HG03342 (cell line): ENCODE results near the gene AMOTL2.

Source experiments
- ATAC-seq: cut with Tn5 transposase; IDR thresholded peaks from one replicate; pipeline ENCODE4 v1.9.1; 2021; ENCODE audit warnings: mild to moderate bottlenecking, moderate library complexity; ENCODE audit not compliant: unreplicated experiment

Gene AMOTL2

GRCh38 chr3:134336587-134336986, 37.7 kb downstream of the AMOTL2 start:
- no peak for ATAC-seq

DNA sequence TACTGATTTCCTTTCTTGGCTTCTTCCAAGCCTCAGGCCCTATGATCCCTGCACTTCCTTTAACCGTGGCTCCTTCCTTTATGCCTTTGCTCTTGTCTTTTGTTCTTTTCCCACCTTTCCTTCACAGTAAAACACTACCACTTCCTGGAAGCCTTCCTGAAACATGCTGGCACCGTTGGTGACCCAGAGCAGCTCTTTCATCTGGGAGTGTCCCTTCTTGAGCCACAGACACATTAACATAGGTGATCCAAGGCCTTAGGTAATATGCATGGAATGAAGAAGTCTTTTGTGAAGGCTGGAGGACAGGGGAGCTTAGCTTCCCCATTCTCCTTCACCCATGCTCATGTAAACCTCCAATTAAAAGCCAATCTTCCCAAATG, 39.4 kb downstream of the AMOTL2 start:
- ATAC-seq = no peak

GRCh38 chr3:134334231-134334900, 39.9 kb downstream of the AMOTL2 start:
- ATAC-seq = no peak

DNA sequence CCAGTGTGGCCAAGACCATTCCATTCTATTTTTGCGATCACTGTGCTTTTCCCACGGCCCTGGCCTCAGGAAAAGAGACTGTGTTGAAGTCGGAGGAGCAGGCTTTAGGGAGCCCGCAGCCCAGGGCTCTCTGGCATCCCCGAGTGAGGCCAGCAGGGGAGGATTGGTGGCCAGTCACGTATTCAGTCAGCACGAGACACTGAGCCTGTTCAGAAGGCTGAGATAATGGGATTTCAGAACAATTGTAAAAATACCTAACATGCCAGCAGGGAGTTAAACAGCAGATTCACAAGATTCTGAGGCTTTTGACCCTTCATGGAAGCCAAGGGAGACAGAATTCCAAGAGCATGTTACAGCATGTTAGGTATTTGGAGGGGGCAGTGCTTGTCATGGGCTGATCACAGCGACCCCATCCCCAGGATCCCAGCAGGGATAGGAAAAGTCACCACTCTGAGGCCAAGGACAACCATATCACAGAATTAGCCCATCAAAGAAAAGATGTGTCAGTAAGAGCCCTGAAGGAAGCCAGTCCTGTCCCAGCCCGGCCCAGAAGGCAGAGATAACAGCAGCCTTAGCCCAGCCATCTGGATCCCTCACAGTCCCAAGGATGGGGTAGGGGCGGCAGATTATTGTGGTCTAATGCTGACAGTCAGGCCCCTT, 40.6 kb downstream of the AMOTL2 start:
- no peak for ATAC-seq

- no peak for ATAC-seq
Observed at GRCh38 chr3:134332344-134332743, 41.9 kb downstream of the AMOTL2 start.

DNA sequence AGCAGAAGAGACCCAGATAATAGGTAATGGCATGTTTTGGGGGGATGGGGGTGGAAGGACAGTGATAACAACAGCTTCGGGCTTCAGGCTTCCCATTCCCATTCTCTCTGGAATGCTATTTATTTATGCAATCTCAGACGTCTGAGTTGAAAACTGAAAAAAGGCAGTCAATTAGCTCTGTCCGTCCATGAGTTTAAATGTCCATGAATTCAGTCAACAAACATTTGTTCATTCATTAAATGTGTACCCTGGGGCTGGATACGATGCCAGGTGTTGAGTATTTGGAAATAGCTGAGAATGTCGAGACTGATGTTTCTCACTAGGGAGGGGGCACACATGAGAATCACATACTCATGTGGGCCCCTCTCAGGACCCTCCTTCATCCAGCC, 42.4 kb downstream of the AMOTL2 start:
- ATAC-seq = no peak

GRCh38 chr3:134330883-134331810, 43.1 kb downstream of the AMOTL2 start:
- ATAC-seq = no peak

DNA sequence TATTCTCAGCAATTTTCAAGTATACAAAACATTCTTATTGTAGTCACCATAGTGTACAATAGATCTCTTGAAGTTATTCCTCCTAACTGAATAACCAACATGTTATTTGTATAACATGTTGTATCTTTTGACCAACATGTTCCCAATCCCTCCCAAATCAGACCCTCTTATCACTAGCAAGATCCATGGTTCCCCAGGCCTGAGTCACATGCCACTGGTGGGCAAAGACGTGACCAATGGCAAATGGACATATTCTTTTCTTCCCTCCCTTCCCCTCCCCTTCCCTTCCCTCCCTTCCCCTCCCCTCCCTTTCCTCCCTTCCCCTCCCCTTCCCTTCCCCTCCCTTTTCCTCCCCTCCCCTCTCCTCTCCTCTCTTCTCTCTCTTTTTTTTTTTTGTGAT, 45.4 kb downstream of the AMOTL2 start:
- no peak for ATAC-seq

- no peak for ATAC-seq
Observed at GRCh38 chr3:134328147-134328591, 46.1 kb downstream of the AMOTL2 start.

DNA sequence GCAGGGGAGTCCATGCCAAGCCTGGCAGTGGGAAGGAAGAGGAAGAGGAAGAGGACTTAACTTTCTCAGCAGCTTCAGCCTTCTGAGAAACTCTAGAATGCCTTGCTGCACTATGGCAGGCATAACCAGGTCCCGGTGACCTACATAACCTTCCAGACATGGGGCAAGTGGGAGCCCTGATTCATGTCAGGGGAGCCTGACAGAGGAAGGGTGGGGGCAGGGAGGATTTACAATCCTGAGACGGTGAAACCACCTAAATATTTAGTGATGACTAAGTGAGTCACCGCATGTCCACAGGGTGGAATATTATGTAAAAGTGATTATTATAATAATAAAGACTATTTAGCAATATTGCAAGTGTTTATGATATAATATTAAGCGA, 46.7 kb downstream of the AMOTL2 start:
- no peak for ATAC-seq

GRCh38 chr3:134326760-134327593, 47.3 kb downstream of the AMOTL2 start:
- no peak for ATAC-seq

DNA sequence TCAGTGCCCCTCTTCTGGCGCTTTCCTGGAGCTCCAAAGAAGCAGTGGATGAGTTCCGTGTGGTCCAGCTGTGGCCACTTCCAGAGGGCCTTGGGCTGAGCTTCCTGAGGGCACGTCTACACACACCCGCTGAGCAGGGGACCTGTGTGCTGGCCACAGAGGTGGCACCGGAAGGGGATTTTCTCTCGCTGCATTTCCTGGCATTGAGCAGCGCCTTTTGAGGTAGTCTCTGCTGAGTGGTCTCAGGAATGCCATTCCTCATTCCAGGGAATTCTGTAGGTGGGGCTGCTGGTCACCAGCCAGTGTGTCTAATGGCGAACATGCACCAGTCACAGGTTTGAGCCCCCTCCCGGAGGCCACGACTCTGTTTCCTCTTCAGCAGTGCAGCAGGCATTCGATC, 48.1 kb downstream of the AMOTL2 start:
- no peak for ATAC-seq

DNA sequence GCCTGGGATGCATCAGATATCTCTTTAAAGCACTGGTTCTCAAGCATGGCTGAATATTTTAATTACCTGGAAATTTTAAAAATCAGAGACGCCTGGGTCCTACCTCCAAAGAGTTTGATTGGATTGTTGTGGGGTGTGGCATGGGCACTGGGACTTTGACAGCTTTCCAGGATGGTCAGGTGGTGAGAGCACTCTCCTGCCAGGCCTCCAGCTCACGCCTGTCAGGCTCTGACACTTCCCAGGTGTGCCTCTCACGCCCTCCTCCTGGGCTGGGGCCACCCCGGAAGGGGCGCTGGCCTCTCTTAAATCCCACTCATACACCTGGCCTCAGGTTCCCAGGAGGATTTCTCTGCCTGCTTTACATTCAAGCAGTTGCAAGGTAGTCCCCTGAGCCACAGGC, 48.5 kb downstream of the AMOTL2 start:
- no peak for ATAC-seq

DNA sequence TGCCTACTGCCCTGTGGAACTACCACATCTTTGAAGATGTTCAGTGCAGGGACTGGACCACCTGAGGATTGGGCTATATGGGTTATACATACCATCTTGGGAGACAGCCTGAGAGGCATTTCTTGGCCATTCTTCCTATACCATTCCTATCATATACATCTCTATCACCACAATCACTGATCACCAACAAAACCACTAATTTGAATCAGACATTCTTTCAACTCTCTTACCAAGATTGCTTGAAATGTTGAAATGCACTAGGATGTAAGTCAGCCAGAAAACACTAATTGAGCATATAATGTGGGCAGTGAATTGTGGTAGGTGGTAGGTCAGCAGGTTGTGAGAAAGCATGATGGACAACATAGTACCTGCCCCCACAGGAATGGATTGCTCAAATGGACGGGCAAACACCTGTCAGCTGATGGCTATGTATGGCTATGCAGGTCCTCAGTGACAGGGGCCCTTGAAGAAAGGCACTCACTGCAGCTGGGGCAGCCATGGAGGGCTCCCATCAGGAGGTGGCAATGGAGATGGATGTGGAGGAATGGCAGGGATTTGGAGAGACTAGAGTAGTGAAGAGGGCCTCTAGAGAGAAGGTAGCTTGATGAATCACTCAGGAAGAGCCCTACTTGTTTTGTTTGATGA, 49.1 kb downstream of the AMOTL2 start:
- no peak for ATAC-seq

GRCh38 chr3:134323966-134324962, 50.0 kb downstream of the AMOTL2 start:
- no peak for ATAC-seq

GRCh38 chr3:134322286-134322685, 52.0 kb downstream of the AMOTL2 start:
- no peak for ATAC-seq

DNA sequence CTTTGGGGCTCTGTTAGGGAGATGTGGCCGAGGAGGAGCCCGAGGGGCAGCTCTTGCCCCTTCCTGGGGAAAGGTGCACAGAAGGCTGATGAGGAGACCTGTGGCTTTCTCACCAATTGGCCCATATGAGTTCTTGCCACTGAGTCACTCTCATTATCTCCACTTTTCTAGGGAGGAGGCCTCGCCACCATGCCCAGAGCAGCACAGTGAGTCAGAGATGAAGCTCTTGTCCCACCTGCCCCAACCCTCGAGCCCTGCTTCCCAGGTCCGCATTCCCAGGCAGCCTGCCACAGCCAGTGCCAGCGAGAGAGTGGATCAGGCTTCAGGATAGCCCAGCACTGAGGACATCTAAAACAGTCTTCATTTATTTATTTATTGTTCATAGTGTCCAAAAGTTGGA, 53.5 kb downstream of the AMOTL2 start:
- ATAC-seq = no peak

DNA sequence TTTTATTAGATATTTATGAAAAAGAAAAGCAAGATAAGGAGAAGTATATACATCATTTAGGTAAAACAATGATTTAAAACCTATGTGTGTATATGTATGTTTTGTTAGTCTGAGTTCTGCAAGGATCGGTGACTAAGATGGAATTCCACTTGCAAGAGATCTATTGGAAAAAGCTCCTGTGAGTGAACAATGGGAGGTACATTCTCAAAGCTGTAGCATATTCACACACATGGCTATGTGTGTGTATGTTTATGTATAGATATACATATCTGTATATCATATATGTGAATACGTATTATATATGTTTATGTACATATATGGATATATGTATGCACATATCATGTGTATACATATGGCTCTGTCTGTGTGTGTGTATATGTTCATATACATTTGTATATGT, 54.3 kb downstream of the AMOTL2 start:
- no peak for ATAC-seq

- ATAC-seq = no peak
Observed at GRCh38 chr3:134318166-134318565, 56.1 kb downstream of the AMOTL2 start.
